IPS-NIHi7 (cell line): Measurements from ENCODE around the gene ZBTB48.

ENCODE experiments used
- DNase-seq: peaks from one replicate; pipeline ENCODE4 v3.0.0; 2012; ENCODE audit warnings: mixed read lengths; ENCODE audit errors: extremely low spot score

The ZBTB48 gene

DNA sequence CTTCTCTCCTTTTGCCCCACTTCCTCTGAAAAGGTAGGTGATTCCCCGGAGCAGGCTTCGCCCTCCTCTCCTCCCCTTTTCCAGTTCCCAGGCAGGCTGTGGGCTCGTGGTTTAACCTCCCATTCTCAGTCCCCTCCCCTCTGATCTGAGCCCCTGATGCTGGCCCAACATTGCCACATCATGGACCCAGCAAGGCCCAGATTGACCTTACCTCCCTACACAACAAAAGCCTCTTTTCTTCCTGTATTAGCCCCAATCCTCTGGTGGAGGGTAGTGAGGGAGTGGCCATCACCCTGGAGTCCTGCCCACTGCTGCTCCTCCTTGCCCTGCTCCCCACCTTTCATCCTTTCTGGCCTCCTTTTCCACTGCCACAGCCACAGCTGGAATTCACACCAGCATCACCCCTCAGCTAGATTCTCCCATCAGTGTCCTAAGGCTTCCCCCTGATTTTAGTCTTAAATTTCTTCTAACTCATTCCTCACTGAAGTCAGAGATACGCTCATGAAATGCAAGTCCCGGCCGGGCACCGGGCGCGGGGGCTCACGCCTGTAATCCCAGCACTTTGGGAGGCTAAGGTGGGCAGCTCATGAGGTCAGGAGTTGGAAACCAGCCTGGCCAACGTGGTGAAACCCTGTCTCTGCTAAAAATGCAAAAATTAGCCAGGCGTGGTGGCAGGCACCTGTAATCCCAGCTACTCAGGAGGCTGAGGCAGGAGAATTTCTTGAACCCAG is 7.0 kb upstream of the ZBTB48 start:
- no peak for DNase-seq

GRCh38 chr1:6574025-6574620 is 5.7 kb upstream of the ZBTB48 start:
- no peak for DNase-seq

- no peak for DNase-seq
Measured at GRCh38 chr1:6574818-6575217, 5.0 kb upstream of the ZBTB48 start.

DNA sequence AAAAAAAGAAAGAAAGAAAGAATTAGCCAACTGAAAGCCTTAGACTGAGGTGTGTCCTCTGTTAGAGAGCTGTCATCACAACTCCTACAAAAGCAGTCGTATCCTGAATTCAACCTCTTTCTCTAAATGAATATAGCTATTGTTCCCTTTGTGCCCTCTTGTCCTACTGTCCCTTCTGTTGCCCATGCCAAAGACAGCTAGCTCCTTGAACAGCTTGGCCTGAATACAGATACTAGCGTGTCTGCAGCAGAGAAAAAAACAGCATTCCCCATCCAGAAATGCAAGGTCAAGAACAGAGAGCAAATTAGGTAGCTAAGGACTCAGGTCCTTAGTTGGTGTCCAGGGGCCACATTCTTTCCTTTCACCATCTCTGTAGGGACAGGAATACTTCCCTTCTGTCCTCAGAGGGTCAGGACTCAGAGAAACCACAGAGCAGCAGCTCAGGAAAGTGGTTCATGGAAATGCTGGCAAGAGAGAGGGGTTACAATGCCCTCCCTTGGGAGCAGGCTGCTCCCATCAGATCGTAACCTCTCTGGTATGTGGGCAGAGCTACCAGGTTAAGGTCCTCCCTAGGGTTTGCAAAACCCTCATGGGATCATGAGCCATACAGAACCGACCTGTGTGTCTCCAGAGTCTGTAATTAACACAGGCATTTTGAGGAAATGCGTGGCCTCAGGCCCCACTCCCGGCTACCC is 1.8 kb upstream of the ZBTB48 start:
- DNase-seq: no peak

DNA sequence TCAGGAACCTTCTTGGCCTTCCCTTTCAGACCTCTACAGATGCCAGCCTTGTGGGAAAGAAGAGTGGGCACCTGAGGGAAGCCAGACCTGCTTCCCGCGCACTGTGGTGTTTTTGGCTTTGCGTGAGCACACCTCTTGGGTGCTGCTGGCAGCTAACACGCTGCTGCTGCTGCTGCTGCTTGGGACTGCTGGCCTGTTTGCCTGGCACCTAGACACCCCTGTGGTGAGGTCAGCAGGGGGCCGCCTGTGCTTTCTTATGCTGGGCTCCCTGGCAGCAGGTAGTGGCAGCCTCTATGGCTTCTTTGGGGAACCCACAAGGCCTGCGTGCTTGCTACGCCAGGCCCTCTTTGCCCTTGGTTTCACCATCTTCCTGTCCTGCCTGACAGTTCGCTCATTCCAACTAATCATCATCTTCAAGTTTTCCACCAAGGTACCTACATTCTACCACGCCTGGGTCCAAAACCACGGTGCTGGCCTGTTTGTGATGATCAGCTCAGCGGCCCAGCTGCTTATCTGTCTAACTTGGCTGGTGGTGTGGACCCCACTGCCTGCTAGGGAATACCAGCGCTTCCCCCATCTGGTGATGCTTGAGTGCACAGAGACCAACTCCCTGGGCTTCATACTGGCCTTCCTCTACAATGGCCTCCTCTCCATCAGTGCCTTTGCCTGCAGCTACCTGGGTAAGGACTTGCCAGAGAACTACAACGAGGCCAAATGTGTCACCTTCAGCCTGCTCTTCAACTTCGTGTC is 995 bp upstream of the ZBTB48 start:
- DNase-seq: no peak

GRCh38 chr1:6580119-6580592 is 362 bp downstream of the ZBTB48 start:
- no peak for DNase-seq

DNA sequence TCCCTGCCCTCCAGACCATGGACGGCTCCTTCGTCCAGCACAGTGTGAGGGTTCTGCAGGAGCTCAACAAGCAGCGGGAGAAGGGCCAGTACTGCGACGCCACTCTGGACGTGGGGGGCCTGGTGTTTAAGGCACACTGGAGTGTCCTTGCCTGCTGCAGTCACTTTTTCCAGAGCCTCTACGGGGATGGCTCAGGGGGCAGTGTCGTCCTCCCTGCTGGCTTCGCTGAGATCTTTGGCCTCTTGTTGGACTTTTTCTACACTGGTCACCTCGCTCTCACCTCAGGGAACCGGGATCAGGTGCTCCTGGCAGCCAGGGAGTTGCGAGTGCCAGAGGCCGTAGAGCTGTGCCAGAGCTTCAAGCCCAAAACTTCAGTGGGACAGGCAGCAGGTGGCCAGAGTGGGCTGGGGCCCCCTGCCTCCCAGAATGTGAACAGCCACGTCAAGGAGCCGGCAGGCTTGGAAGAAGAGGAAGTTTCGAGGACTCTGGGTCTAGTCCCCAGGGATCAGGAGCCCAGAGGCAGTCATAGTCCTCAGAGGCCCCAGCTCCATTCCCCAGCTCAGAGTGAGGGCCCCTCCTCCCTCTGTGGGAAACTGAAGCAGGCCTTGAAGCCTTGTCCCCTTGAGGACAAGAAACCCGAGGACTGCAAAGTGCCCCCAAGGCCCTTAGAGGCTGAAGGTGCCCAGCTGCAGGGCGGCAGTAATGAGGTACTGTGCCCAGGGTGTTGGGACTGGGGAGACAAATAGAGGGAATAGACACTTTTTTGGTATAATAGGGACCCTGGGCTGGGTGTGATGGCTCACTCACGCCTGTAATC is 1.0 kb downstream of the ZBTB48 start:
- no peak for DNase-seq

GRCh38 chr1:6581561-6582305 is 1.9 kb downstream of the ZBTB48 start:
- DNase-seq: no peak

DNA sequence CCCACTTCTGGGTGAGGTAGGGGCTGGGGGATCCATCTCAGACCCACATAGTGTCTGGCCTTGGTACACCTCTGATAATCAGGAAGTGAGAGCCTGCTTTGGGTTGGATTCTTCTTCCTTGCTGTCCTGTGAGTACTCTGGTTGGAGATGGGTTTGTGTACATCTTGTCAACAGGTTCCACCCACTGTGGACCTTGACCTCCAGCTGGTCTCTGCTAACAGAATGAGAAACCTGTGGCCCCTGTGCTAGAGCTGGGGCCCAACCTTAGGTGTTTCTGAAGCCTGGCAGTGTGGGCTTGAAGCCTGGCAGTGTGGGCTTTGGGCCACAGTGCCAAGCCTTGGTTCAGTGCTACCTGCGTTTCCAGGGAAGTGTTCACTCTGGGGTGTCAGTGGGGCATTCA is 2.6 kb downstream of the ZBTB48 start:
- no peak for DNase-seq

- no peak for DNase-seq
Measured at GRCh38 chr1:6584126-6585080, 4.6 kb downstream of the ZBTB48 start.

DNA sequence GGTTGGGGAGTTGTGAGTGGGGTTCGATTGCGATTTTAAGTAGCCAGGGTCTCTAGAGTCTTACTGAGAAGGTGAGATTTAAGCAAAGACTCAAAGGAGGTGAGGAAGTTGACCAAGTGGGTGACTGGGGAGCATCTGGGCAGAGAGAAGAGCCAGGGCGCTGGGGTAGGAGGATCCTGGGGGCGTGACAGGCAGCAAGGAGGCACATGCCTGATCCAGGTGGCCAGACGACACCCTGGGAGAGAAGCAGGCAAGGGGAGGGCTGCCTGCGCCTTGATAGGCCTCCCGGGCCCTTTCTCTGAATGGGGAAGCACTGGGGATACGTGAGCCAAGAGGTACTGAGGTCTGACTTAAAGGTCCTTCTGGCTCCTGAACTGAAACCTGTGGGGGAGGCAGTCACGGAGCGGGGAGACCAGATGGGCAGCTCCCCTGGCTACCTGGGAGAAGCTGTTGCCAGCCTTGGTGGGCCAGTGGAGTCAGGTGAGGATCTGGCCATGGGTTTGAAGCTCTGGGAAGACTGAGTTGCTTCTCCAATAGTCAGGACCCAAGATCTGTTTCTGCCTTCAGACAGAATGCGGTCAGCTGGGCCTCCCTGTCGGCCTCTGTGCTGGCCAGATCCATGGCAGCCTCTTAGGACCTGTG is 5.4 kb downstream of the ZBTB48 start:
- DNase-seq: no peak

- DNase-seq: no peak
Measured at GRCh38 chr1:6585841-6586240, 6.0 kb downstream of the ZBTB48 start.

DNA sequence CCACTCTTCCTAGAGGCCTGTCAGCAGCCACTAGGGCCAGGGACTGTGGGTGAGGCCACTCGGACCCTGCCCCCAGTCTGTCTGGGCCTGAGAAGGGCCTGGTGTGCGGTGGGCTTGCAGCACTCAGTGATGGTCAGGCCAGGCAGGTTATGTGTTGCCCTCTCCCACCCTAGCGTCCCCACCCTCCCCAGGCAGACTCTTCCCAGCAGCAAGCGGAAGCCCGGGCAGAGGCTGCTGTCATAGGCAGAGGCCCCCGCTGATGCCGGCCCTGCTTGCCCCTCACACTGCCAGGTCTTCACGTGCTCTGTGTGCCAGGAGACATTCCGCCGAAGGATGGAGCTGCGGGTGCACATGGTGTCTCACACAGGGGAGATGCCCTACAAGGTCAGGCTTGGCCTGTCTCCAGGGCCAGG is 6.6 kb downstream of the ZBTB48 start:
- DNase-seq: no peak

DNA sequence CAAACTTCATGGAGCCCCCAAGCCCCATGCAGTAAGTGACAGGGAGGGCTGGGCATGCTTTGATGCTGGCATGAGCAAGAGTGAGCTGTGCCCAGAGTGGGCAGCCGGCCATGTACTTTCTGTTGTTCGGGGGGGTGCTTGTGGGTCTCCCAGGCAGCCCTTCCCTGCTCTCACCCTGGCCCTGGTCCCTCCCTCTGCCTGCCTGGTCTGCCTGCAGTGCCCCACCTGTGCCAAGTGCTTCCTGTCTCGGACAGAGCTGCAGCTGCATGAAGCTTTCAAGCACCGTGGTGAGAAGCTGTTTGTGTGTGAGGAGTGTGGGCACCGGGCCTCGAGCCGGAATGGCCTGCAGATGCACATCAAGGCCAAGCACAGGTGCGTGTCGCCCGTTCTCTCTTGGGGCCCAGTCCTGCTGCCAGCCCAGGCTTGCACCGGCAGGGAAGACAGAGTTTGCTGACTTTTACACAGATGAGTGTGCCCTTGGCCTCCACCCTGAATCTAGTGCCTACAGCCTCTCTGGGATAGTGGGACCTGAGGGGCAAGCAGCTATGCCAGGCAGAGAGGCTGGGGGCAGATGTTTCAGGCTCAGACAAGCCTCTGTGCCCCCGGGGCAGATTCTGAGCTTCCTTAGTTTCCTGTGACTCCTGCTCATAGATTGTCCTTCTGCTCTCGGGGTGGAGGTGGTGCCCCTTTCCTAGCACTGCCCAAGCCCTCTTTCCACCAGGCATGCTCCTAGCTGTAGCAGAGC is 7.6 kb downstream of the ZBTB48 start:
- no peak for DNase-seq

- no peak for DNase-seq
Measured at GRCh38 chr1:6588128-6588892, 8.5 kb downstream of the ZBTB48 start.

DNA sequence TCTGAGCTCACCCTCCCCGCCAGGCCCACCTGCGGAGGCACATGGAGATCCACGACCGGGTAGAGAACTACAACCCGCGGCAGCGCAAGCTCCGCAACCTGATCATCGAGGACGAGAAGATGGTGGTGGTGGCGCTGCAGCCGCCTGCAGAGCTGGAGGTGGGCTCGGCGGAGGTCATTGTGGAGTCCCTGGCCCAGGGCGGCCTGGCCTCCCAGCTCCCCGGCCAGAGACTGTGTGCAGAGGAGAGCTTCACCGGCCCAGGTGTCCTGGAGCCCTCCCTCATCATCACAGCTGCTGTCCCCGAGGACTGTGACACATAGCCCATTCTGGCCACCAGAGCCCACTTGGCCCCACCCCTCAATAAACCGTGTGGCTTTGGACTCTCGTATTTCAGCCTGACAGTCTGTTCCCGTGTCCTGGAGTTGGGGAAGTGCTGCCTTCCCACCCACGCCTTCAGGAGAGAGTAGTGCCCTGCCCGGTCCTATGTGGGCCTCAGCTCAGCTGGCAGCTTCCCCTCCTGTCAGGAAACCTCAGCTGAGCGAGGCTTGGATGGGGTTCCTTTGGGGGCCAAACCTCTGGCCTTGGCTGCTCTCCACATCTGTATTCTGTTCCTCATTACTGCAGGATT is 9.2 kb downstream of the ZBTB48 start:
- DNase-seq: no peak

GRCh38 chr1:6590046-6590445 is 10.3 kb downstream of the ZBTB48 start:
- DNase-seq: no peak
